ENCODE data around the gene TMBIM6.
"Not testable (repeated sequence)": the region's sequence is repeated elsewhere in the genome, so short reads cannot be mapped to it uniquely, and the experiment has no call there.

TMBIM6 gene

DNA sequence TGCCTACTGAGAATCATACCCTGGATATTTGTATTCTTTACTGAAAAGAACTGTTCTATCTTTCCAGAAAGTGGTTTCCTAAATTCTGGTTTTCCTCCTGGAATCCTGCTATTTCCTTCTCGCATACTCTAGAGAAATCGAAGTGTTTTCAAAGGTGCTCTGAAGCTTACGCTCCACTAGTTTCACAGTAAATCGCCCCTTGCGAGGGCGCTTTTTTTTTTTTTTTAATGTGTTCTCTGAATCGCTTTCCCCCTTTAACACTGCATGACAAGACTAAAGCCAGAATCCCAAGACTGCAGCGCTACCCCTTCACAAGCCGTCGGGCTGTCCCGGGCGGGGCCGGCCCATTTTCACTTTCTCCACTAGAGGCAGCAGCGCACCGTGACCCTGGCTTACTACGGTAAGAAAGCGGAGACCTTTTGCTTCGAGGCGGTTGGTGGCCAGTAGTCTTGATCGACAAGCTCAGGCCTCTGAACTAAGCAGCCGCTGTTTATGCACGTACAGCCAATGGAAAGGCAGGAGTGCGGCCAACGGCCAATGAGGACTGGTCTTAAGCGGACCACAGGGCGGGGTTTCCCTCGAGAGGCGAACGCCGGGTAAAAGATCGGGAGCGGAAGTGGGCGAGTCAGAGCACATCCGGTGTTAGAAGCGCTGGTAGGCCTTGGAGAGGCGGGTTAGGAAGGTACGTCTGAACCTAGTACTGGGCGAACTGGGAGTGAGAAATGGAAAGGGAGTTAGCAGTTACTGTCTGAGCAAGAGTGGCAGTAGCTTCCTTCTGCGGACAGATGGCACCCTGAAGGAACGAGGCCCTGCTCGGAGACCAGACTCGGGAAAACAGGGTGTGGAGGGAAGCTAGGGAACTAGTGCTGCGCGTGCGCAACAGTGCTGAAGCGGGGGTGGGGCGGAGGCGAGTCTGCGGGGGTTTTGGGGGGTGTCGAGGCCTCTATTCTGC, at the start of gene TMBIM6:
Gene TMBIM6 (plus strand): TSS at position 628 of the 952 bp plus-strand sequence. CDS start 10,937 bp downstream, outside the sequence.
- peak; percentile 99 for DNase-seq

- DNase-seq: no peak
These were observed 48.5 kb upstream of the TMBIM6 start for GRCh38 chr12:49692851-49693250.

- no peak for DNase-seq
These were observed 47.4 kb upstream of the TMBIM6 start for GRCh38 chr12:49693931-49694444.

DNA sequence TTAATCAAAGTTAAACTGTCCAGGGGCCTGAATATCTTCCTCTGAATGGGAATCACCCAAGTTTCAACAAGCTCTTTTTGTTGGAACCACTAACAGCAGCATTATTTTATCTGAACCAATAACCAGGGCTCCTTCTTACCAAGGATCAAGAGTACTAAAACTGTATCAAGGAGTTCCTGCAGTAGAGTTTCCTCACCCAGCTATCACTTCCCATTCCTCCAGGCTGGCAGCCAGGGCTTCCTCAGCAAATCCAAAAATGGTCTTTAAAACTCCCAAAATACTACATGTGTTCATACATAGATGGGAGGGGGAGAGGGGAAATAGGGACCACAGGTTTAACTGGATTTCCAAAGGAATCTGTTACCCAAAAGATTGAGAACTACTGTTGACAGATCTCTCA, 44.6 kb upstream of the TMBIM6 start:
- DNase-seq: no peak

DNA sequence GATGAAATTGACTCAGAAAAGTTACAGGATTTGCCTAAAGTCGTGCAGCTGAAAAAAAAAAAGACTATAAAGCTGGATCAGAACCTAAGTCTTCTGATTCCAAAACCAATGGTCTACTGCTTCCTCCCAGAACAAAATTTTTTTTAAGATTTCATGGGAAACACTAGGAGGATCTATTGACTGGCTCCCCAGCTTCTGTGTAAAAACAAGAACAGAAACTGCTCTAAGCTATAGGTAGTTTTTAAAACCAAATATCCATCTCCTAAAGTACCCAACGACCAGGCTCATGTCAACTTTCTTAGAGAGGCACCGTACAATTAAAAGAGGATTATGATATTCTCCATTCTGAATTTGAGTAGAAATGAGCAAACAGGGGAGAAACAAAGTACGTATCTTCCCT, 43.5 kb upstream of the TMBIM6 start:
- DNase-seq: no peak

DNA sequence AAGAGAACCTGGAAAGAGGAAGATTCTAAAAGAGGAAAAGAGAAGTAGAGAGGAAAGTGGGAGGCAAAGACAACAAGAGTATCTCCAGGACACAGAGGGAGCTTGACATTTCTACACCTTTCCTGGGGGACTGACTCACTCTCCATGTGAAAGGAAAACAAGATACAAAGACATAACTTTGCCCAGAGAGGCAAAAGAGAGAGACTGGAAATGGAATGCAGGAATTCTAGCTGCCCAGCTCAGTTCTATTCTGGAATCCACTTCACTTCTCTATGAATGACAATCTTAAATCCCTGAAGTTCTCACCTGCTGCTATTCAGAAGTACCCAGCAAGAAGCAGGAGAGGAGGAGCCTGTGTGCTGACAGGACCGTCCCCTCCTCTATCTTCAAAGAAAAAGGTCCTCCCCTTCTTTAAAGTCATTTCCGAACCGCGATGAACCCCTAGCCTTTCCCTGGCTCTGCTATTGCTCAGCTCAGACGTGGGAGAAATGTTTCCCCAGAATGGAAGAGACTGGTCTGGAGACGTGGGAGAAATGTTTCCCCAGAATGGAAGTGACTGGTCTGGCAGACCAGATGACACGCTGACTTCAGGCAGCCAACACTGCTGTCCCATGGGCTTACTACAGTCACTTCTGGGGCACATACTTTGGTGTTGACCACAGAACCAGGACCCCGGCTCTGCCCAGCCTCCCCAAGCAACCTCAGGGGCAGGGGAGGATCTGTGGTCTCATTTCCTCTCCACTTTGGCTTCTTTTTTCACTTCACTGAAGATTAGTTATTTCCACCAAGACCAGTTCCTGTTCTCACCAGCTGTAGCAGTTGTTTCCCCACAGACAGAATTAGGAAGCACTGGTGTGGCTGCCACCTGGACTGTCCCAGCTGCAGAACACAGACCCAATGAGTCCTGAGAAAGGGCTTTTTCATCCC, 42.5 kb upstream of the TMBIM6 start:
- DNase-seq: no peak

DNA sequence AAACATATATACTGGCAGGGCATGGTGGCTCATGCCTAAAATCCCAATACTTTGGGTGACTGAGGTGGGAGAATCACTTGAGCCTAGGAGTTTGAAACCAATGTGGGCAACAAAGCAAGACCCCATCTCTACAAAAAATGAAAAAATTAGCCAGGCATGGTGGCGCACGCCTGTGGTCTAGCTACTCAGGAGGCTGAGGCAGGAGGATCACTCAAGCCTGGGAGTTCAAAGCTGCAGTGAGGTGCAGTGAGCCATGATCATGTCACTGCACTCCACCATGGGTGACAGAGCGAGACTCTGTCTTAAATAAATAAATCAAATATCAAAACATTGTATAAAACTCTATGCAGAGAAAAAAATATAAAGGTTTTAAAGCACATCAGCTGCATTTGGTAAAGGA, 39.3 kb upstream of the TMBIM6 start:
- DNase-seq: no peak

GRCh38 chr12:49702676-49703215, 38.6 kb upstream of the TMBIM6 start:
- DNase-seq: no peak

- no peak for DNase-seq
These were observed 37.7 kb upstream of the TMBIM6 start for GRCh38 chr12:49703647-49704137.

DNA sequence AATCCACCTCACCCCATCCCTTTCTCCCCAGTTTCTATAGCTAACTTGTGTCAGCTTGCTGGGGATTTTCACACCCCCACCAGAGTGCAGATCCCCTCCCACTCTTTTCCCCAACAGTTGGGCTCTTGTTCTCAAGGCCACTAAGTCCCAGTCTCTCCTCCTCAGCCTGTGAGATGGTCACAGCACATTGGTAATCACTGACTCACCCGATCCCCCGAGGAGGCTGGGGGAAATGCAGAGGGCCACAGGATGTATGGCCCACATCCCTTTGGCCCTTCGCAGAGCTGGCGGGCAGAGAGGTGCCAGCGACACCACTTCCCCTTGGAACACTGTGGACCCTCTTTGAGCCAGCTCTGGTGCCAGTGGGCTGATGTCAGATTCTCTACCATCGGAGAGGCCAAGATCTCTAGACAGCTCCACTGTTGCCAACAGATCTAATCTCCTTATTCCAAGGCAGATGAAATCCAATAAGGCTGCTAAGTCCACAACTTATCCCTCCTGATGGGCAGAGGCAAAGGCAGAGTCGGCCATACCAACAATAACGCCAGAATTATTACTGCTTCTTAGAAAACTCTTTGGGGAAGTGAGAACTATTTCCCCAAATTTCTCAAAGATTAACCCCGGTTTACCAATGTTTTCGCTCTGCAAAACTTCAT, 35.8 kb upstream of the TMBIM6 start:
- no peak for DNase-seq

DNA sequence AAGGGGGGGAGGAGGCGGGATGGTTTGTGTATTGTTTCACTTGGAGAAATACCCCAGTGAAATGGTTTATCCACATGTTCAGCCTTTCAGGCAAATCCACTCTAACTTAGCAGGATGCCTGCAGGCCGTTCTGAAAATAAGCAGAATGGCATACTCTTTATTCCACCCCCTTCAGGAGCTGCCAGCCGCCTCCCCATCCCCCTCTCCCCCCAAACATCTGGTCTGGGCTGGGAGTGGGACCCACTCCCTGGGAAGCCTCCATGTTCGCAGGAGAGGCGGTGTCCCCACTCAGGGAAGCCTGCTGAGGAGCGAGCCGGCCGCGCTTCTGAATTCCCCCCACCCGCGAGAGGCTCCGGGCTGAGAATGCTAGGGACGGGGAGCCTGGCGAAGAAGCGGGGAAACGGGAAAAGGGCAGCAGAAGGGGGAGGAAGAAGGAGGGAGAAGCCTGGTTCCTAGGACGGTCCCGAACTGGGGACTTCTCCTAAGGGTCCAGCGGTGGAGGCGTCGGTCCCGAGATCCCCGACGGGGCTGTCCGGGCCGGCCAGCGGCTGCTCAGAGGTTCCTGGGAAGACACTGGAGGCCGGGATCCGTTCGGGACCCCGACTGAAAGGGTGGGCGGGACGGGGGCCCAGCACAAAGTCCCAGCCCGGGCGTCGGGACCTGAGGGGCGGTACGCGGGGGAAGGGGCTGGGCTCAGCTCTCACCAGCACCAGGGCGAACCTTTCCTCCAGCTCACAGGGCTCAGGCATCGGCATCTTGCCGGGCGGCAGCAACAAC, 34.8 kb upstream of the TMBIM6 start:
- no peak for DNase-seq

DNA sequence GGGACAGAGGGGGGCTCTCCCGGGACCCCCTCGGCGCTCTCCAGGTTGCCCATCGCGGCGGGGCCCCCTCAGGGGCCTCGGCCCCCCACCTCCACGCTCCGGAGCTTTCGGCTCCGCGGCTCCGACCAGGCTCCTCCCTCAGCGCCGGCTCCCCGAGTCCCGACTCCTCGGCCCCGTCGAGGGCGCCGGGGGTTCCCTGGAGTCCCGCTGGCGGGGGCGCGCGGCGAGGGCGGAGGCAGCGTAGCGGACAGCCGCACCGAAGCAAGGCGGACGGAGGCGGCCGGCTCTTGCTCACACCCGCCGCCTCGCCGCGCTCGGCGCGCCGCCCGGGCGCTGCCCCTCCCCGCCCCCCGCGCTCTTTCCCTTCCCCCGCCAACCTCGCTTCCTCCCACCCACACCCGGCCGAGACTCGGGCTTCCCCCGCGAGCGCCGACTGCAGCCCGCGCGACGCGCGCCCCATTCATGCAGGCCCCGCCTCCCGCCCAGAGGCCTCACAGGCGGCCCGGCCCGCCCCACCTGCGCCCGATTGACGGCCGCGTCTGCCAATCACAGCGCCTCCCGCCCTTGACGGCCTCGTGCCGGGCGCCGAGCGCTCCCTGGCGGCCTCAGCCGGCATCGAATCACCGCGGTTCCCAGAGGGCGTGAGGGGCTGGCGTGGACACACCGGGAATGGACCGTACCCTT, 34.1 kb upstream of the TMBIM6 start, which contains the start of gene FMNL3:
Gene FMNL3 (minus strand): TSS at position 278 of the 684 bp plus-strand sequence. CDS start 225 bp downstream, at position 53.
- peak; percentile 72 for DNase-seq

DNA sequence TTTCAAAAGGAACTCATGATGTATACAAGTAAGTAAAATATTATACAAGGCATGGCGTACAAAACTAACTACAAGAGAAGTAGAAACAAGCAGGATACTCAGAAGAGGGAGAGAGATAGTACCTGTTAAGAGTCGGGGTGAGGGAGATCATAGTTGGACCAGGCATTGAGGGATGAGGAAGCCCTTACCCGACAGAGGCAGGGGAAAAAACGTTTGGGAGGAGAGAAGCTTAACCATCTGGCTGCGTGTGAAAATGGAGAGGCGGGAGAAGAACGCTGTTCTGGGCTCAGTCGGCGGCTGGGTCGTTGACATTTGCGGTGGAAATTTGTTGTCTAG, 33.6 kb upstream of the TMBIM6 start:
- no peak for DNase-seq

DNA sequence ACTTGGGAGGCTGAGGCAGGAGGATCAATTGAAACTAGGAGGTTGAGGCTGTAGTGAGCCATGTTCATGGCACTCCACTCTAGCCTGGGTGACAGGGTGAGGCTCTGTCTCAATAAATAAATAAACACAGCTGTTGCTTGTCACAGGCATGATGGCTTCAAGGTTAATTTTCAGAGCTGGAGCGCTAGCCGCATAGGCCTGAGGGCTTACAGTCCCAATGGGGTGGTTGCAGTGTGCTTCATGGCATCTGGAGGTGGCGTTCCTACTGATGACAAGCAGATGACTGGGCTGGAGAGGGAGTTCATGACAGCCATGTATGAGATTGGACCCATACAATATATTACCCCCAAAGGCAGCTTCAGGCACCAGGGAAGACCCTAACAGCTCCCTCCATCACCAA, 32.5 kb upstream of the TMBIM6 start:
- no peak for DNase-seq

GRCh38 chr12:49713952-49714351, 27.4 kb upstream of the TMBIM6 start:
- not testable (repeated sequence) for DNase-seq

GRCh38 chr12:49716553-49716952, 24.8 kb upstream of the TMBIM6 start:
- DNase-seq: no peak

DNA sequence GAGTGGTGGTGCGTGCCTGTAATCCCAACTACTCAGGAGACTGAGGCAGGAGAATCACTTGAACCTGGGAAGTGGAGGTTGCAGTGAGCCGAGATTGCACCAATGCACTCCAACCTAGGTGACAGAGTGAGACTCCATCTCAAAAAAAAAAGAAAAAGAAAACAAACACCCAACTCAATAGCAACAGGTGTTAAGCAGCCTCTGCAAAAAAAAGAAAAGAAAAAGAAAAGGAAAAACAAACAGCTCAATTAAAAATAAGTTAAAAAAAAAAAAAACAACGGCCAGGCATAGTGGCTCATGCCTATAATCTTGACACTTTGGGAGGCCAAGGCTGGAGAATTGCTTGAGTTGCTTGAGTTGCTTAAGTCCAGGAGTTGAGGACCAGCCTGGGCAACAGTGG, 23.6 kb upstream of the TMBIM6 start:
- not testable (repeated sequence) for DNase-seq

DNA sequence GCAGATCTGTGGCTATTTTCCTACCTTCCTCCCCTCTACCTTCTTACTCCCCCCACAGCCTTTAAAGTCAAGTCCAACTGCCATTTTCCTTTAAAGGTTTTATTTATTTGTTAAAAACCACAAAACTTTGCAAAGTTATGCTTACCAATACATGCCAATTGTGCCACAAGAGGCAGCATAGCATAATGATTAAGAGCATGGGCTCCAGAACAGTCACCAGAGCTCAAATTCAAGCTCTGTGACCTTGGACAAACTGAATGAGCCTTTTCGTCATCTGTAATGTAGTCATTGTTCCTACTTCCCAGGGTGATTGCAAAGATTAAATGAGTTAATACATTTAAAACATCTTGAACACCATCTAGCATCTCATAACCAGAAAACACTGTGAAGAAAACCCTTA, 21.1 kb upstream of the TMBIM6 start:
- no peak for DNase-seq

GRCh38 chr12:49721355-49721754, 20.0 kb upstream of the TMBIM6 start:
- DNase-seq: not testable (repeated sequence)

DNA sequence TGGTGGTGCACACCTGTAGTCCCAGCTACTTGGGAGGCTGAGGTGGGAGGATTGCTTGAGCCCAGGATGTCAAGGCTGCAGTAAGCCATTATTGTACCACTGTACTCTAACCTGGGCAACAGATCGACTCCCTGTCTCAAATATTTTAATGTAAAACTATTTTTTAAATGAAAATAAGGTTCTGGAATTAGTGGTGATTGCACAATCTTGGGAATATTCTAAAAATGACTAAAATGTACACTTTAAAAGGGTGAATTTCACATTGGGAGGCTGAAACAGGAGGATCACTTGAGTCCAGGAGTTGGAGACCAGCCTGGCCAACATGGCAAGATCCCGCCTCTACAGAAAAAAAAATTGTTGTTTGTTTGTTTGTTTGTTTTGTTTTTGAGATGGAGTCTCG, 12.9 kb upstream of the TMBIM6 start:
- DNase-seq: no peak

DNA sequence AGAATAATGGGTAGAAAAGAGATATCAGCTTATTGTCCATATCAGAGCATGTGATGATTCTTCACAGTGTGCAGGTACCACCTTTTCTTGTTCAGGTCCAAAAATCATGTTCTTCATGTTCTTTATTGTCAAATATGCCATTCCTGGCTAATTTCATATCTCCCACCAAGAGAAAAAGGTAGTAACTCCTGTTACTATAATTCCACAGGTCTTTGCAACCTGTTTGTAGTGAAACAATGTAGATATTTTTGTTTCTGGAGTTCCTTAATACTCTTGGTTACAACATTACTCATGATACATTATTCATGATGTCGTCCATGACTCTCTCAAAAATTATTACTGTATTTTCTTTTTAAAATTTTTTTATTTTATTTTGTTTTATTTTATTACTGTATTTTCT, 11.3 kb upstream of the TMBIM6 start:
- no peak for DNase-seq

All from NCI-H1694 treated with DMSO at 0.1 percent for 48 hours (cell line).